Mucosa of gallbladder (tissue), 1 donor: Measurements from ENCODE around the gene CLDN18. TPM values are rescaled to one million over a fixed set of nuclear protein-coding genes. Genes with fewer than 3 reads are reported as not detected.

Experiments
- DNase-seq: peaks from one replicate; pipeline ENCODE4 v3.0.0-alpha.2; 2020; ENCODE audit warnings: low spot score
- total RNA-seq: library from RNA; stranded (reverse); gene quantifications from one replicate; pipeline ENCODE4 v1.2.1, GENCODE V29; 2021
- donor health status: DM: no; HTN: no; CAD: no.

The CLDN18 gene
- total RNA-seq, 1 donor from 2014 or later = 6.7 TPM

- no peak for DNase-seq
These were observed 15.6 kb downstream of the CLDN18 start for GRCh38 chr3:138025553-138025952.

- DNase-seq = no peak
These were observed 17.9 kb downstream of the CLDN18 start for GRCh38 chr3:138027821-138028220.

GRCh38 chr3:138030734-138031280 lies 20.8 kb downstream of the CLDN18 start:
- no peak for DNase-seq

- no peak for DNase-seq
These were observed 21.6 kb downstream of the CLDN18 start for GRCh38 chr3:138031536-138031935.

GRCh38 chr3:138032567-138032966 lies 22.6 kb downstream of the CLDN18 start:
- no peak for DNase-seq

DNA sequence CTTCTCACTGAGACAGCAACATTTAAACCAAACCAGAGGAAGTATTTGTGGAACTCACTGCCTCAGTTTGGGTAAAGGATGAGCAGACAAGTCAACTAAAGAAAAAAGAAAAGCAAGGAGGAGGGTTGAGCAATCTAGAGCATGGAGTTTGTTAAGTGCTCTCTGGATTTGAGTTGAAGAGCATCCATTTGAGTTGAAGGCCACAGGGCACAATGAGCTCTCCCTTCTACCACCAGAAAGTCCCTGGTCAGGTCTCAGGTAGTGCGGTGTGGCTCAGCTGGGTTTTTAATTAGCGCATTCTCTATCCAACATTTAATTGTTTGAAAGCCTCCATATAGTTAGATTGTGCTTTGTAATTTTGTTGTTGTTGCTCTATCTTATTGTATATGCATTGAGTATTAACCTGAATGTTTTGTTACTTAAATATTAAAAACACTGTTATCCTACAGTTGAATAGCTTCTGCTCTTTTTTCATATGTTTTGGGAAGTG lies 23.3 kb downstream of the CLDN18 start:
- no peak for DNase-seq

DNA sequence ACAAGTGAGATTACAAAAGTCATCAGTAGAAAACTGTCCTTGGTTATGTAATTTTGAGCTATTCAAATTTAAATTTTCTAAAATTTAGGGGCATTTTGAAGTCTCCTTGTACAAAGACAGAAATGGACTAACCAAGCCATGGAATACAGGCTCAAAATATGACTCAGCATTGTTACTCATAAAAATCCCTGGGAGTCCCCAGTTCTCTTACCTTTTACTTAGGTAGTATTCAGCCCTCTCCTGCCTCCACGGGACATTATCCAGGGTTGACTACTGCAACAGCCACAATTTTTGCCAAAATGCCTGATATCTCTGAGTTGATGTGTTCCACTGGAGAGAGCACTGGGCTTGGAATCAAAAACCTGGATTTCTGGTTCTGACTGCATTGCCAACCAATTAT lies 25.0 kb downstream of the CLDN18 start:
- DNase-seq = no peak

DNA sequence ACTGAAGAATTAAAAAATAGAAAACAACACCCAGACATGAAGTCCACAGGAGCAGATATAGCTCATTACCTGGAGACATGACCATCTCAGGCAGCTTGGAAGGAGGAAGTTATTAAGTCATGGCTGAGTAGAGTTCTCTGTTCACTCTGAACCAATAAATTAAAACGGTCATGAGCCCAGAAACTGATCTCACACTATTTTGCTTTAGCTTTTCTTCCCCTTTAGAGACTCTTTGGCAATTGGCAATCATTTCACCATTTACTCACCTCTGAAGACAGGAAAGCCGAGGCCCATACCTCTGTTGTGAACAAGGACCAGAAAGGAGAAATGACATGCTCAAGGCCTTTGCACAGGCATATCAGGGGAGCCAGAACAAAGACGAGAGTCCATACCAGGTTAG lies 26.6 kb downstream of the CLDN18 start:
- DNase-seq = no peak

DNA sequence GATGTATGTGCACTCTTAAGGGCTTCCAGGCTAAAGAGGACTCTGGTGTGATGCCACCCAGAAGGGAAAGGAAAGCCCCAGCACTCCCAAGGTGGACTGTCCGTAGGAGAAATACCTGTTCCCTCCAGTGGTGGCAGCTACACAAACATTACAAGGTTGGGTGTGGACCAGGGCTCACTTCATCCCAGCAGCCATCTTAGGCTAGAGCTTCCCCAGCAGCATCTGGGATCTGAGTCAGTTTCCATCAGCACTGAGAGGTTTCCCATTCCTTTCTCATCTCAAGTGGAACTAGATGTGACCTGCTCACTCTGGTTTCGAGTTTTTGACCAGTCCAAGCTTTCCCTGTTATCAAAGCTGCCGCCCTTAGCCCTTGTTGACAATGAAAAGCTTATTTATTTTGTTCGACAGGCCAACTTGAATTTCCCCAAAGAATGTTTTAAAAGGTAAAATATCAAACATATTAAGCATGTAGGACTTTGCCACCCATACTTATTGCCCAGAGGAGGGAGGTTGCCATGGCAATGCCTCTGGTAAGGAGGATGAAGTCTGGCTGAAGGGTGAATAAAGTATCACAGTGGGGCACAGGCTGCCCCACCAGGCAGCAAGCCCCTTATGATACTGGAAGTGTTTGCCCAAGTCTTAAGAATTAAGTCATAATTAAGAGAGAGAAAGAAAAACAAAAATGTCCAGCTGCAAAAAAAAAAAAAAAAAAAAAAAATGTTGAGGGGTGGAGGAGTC lies 28.9 kb downstream of the CLDN18 start:
- DNase-seq = no peak

DNA sequence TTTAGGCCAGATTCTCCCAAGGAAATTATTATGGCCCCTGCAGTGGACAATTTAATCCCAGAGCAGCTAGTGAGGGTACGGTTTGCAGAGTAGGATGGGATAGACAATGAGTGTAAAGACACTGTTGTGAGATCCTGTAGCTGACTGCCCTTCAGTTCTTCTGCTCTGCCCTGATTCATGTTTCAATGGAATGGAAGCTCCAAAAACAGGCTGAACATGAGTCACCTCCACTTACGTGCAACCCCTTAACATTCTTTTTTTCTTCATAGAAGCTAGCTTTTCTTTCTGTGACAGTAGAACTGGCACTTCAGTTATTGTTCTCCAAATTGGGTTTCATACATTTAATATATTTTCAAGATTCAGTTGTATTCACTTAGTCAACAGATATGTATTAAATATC lies 32.1 kb downstream of the CLDN18 start:
- no peak for DNase-seq

GRCh38 chr3:138043266-138044029 lies 33.5 kb downstream of the CLDN18 start:
- DNase-seq = no peak

GRCh38 chr3:138046085-138046484 lies 36.1 kb downstream of the CLDN18 start:
- no peak for DNase-seq

- no peak for DNase-seq
These were observed 37.0 kb downstream of the CLDN18 start for GRCh38 chr3:138046955-138047354.

GRCh38 chr3:138047596-138048158 lies 37.7 kb downstream of the CLDN18 start:
- no peak for DNase-seq

GRCh38 chr3:138049157-138049919 lies 39.4 kb downstream of the CLDN18 start:
- DNase-seq = no peak

DNA sequence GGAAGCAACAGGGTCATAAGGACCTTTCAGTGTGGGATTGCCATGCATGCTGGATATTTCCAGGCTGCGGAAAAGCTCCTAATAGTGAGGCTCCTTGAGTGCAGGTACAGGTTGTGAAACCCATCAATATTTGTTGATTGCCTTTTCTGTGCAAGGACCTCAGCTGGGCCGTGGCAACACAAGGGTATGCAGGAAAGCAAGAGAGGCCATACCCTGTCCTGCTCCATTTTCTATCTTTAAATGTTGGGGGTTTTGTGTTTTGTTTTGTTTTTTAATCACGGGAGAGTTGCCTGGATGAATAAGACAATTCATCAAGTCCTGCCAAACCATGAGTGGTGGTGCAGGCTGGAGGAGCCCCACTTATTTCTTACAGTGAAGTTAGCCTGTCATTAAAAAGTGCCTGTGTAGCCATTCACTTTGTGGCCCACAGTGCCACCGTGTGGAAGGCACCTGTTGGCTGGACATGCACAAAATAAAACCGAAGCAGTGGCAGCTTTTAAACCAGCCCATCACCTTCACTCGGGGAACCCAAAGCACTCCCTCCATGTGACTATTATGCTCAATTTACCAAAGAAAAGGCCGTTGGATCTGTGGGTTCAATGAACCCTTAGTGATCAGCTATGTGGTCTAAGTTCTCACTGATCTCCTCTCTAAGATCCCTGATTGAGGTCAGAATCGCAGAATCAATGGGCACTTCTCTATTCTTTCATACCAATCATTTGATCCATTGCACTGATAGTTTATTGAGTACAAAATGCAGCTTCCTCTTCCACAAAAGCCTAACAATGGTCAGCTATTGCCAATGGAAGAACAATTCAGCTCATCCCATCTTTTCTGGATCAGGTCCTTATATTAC lies 42.2 kb downstream of the CLDN18 start:
- DNase-seq = peak; percentile 19

- no peak for DNase-seq
These were observed 44.1 kb downstream of the CLDN18 start for GRCh38 chr3:138054057-138054456.

DNA sequence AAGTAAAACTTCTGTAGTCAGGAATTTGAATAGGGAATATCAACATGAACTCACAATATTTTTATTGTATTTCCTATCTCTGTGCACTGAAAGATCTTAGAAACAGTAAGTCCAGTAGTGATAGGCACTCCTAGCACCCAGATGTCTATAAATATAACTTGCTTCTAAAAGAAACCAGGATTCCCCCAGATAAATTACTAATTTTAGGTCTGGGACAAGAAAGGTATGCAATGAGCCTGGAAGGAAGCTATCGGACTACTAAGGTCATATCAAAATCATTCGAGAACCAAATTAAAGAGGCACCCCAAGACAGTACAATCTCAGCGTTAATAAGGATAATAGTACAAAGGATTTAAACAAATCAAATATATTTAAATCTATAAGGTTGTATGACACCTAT lies 47.4 kb downstream of the CLDN18 start:
- DNase-seq = no peak

DNA sequence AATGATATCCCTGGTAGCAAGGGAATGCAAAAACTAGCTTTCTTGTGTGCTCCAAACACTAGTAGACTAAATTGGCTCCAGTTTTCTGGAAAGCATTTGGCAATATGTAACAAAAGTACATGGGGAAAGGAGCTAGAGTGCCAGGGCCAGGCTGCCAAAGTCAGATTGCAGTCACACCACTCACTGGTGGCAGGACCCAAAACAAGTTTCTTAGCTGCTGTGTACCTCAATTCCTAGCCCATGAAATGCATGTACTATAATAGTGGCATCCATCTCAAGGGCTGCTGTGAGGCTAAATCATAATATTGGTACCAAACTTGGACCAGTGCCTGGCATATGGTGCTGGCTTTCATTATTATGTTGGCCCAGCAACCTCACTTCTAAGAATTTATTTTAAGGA lies 49.3 kb downstream of the CLDN18 start:
- DNase-seq = no peak

DNA sequence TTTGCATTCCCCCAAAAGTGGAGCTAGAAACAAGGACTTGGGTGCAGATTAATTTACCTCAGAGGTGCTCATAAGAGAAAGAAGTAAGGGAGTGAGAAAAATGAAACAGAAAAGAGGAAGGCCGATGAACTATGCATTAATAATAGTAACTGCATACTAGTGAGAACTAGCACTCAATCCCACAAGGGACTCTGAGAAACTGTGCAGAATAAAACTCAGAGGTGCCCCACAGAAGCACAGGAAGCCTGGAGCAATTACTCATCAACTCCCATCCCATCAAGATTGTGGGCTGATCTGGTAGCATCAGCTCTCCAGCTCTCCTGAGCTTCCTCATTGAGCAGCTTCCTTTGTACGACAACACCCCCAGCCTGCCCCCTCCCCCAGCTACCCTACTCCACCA lies 50.8 kb downstream of the CLDN18 start:
- no peak for DNase-seq

DNA sequence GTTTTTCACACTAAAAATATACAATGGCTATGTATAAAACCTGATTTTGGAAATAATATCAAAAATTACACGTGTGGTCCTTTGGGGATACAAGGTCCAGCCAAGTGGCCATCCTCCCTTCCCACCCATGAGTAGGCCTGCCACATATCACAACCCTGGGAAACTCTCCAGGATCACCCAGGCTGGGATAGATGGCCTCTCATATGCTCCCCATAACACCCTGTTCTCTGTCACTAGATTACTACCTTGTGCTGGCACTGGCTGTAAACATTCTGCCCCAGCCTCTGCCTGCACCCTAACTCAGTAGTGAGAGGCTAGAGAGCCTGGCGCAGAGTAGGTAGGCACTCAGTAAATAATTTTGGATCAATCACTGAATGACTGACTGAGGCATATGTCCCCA lies 52.1 kb downstream of the CLDN18 start:
- DNase-seq = no peak
